OCI-M1 (cell line): ENCODE measurements around the gene BCAR1.

ENCODE experiments used
- DNase-seq: peaks from one replicate; lab custom pipeline; 2025; lab: John Stamatoyannopoulos, UW

BCAR1 gene

GRCh38 chr16:75238853-75239541 lies 12.4 kb downstream of the BCAR1 start:
- no peak for DNase-seq

GRCh38 chr16:75238132-75238852 lies 13.1 kb downstream of the BCAR1 start:
- DNase-seq = no peak

- no peak for DNase-seq
Measured at GRCh38 chr16:75237398-75238131, 13.9 kb downstream of the BCAR1 start.

GRCh38 chr16:75236736-75237397 lies 14.6 kb downstream of the BCAR1 start:
- DNase-seq = no peak

- no peak for DNase-seq
Measured at GRCh38 chr16:75236232-75236631, 15.2 kb downstream of the BCAR1 start.

GRCh38 chr16:75235721-75236193 lies 15.7 kb downstream of the BCAR1 start:
- DNase-seq = no peak

GRCh38 chr16:75234856-75235696 lies 16.3 kb downstream of the BCAR1 start:
- no peak for DNase-seq

GRCh38 chr16:75233611-75233938 lies 17.8 kb downstream of the BCAR1 start:
- no peak for DNase-seq

- DNase-seq = no peak
Measured at GRCh38 chr16:75231570-75231969, 19.9 kb downstream of the BCAR1 start.

GRCh38 chr16:75230471-75231110 lies 20.8 kb downstream of the BCAR1 start:
- DNase-seq = no peak

- no peak for DNase-seq
Measured at GRCh38 chr16:75229172-75230031, 22.0 kb downstream of the BCAR1 start.

GRCh38 chr16:75228143-75228976 lies 23.1 kb downstream of the BCAR1 start:
- no peak for DNase-seq

GRCh38 chr16:75227361-75228142 lies 23.9 kb downstream of the BCAR1 start:
- no peak for DNase-seq

GRCh38 chr16:75226550-75227360 lies 24.7 kb downstream of the BCAR1 start:
- no peak for DNase-seq

GRCh38 chr16:75225678-75226515 lies 25.5 kb downstream of the BCAR1 start:
- DNase-seq = no peak

GRCh38 chr16:75225092-75225491 lies 26.3 kb downstream of the BCAR1 start:
- no peak for DNase-seq
